ENCODE measurements around the gene CATSPERE. TPM values are rescaled to one million over a fixed set of nuclear protein-coding genes. Genes with fewer than 3 reads are reported as not detected.
A peak's percentile ranks its signal among the peaks of the same experiment; 100 is the strongest.

The CATSPERE gene
- total RNA-seq, 2 donors from 2014 or later, result 0.33 to 0.42 TPM

GRCh38 chr1:244647819-244648218 is 186.7 kb downstream of the CATSPERE start:
- H3K36me3 ChIP-seq (ENCODE audit: control insufficient read depth, insufficient read depth, low read length), result no peaks in the 10 kb centered on the region
- H3K4me1 ChIP-seq (ENCODE audit: control insufficient read depth, insufficient read depth, low read length), result no peaks in the 10 kb centered on the region
- no peak overlapping the region for H3K4me3 ChIP-seq (ENCODE audit: low read length)
- no peak for TF ChIP-seq CTCF (conservative IDR thresholded peaks at IDR 0.05)
- H3K27ac ChIP-seq (ENCODE audit: low read depth, low read length), result no peak overlapping the region
- 92 to 98% methylated on average over 5 to 6 of the region's 6 CpGs for WGBS, 2 experiments (ENCODE audit: insufficient coverage in 1 of 2, insufficient read length in 1 of 2)
- no peak for DNase-seq
- H3K27me3 Mint-ChIP-seq (ENCODE audit: insufficient read depth), result no peaks in the 10 kb centered on the region
- no peaks in the 10 kb centered on the region for H3K9me3 ChIP-seq (ENCODE audit: control insufficient read depth, low read length)
- no peak overlapping the region for H3K4me3 Mint-ChIP-seq
- peaks cover 9% of the 10 kb centered on the region for H3K4me1 Mint-ChIP-seq
- peaks cover 17% of the 10 kb centered on the region for H3K9me3 Mint-ChIP-seq
- H3K27ac Mint-ChIP-seq, result no peak overlapping the region
- H3K9ac ChIP-seq (ENCODE audit: extremely low read depth, low read length, poor library complexity, severe bottlenecking), result no peak overlapping the region
- H3K27me3 ChIP-seq (ENCODE audit: control insufficient read depth, insufficient read depth, low read length, poor library complexity, severe bottlenecking), result no peaks in the 10 kb centered on the region
- H3K36me3 Mint-ChIP-seq (ENCODE audit: low read depth), result no peaks in the 10 kb centered on the region

- Mint-ChIP-seq H3K27me3 (ENCODE audit: insufficient read depth) (no peaks in the 10 kb centered on the region), H3K9me3 (peaks cover 2% of the 10 kb centered on the region), H3K36me3 (ENCODE audit: low read depth) (peaks cover 6% of the 10 kb centered on the region), H3K4me1 (peaks cover 15% of the 10 kb centered on the region), H3K27ac (peak overlapping the region; percentile 88), H3K4me3 (no peak overlapping the region)
- TF ChIP-seq CTCF (conservative IDR thresholded peaks at IDR 0.05), result no peak
- no peak for DNase-seq
- Histone ChIP-seq H3K9me3 (ENCODE audit: control insufficient read depth, low read length) (peaks cover 3% of the 10 kb centered on the region), H3K4me1 (ENCODE audit: control insufficient read depth, insufficient read depth, low read length) (peaks cover 5% of the 10 kb centered on the region), H3K36me3 (ENCODE audit: control insufficient read depth, insufficient read depth, low read length) (peaks cover 3% of the 10 kb centered on the region), H3K9ac (ENCODE audit: extremely low read depth, low read length, poor library complexity, severe bottlenecking) (no peak overlapping the region), H3K4me3 (ENCODE audit: low read length) (peak overlapping the region; percentile 82), H3K27ac (ENCODE audit: low read depth, low read length) (no peak overlapping the region), H3K27me3 (ENCODE audit: control insufficient read depth, insufficient read depth, low read length, poor library complexity, severe bottlenecking) (no peaks in the 10 kb centered on the region)
- 42 to 46% methylated on average over 13 to 15 of the region's 15 CpGs for WGBS, 2 experiments (ENCODE audit: insufficient coverage in 1 of 2, insufficient read length in 1 of 2)
These were observed 191.0 kb downstream of the CATSPERE start for GRCh38 chr1:244651956-244652622.

GRCh38 chr1:244652623-244653438 is 191.8 kb downstream of the CATSPERE start, which contains the start of gene DESI2:
DESI2 (plus strand) TSS chr1:244653126; CDS start chr1:244653314, 188 bp downstream.
- peaks cover 22% of the 10 kb centered on the region for H3K4me1 Mint-ChIP-seq
- peak; percentile 99 for DNase-seq
- no peak within 1 kb of the TSS for H3K4me3 Mint-ChIP-seq
- Histone ChIP-seq H3K36me3 (ENCODE audit: control insufficient read depth, insufficient read depth, low read length) (peaks cover 8% of the 10 kb centered on the region), H3K9ac (ENCODE audit: extremely low read depth, low read length, poor library complexity, severe bottlenecking) (peak within 1 kb of the TSS; percentile 89), H3K4me1 (ENCODE audit: control insufficient read depth, insufficient read depth, low read length) (peaks cover 5% of the 10 kb centered on the region), H3K9me3 (ENCODE audit: control insufficient read depth, low read length) (peaks cover 5% of the 10 kb centered on the region), H3K27me3 (ENCODE audit: control insufficient read depth, insufficient read depth, low read length, poor library complexity, severe bottlenecking) (no peaks in the 10 kb centered on the region), H3K27ac (ENCODE audit: low read depth, low read length) (peak within 1 kb of the TSS; percentile 85), H3K4me3 (ENCODE audit: low read length) (peak within 1 kb of the TSS; percentile 99)
- 0 to 1% methylated on average over 22 to 81 of the region's 81 CpGs for WGBS, 2 experiments (ENCODE audit: insufficient coverage in 1 of 2, insufficient read length in 1 of 2)
- peak; percentile 81 for TF ChIP-seq CTCF (conservative IDR thresholded peaks at IDR 0.05)
- peak within 1 kb of the TSS; percentile 88 for H3K27ac Mint-ChIP-seq
- peaks cover 1% of the 10 kb centered on the region for H3K9me3 Mint-ChIP-seq
- H3K36me3 Mint-ChIP-seq (ENCODE audit: low read depth), result peaks cover 14% of the 10 kb centered on the region
- H3K27me3 Mint-ChIP-seq (ENCODE audit: insufficient read depth), result no peaks in the 10 kb centered on the region
